ENCODE measurements around the gene CXCL1.

Gene CXCL1

GRCh38 chr4:73869130-73870055, at the start of gene CXCL1:
TSS of gene CXCL1 (plus strand) at chr4:73869393. CDS start at chr4:73869471, 78 bp downstream.
- no peak for DNase-seq (ENCODE audit: low spot score)

GRCh38 chr4:73821325-73821724, 47.9 kb upstream of the CXCL1 start:
- ATAC-seq (ENCODE audit: low read depth) (no peak), DNase-seq (ENCODE audit: low spot score) (no peak)
- Histone ChIP-seq H3K4me1 (ENCODE audit: insufficient read depth, poor library complexity, severe bottlenecking) (peaks cover 7% of the 10 kb centered on the region), H3K27ac (ENCODE audit: poor library complexity, severe bottlenecking) (no peak overlapping the region), H3K27me3 (ENCODE audit: insufficient read depth, poor library complexity, severe bottlenecking) (no peaks in the 10 kb centered on the region), H3K4me3 (ENCODE audit: severe bottlenecking) (no peak overlapping the region), H3K36me3 (ENCODE audit: low read depth) (no peaks in the 10 kb centered on the region), H3K9me3 (ENCODE audit: severe bottlenecking) (no peaks in the 10 kb centered on the region)
- no peak for TF ChIP-seq CTCF (IDR thresholded peaks at IDR 0.05; ENCODE audit: poor library complexity, severe bottlenecking)

More at GRCh38 chr4:73869130-73870055, at the start of gene CXCL1:
- peak; percentile 29 for TF ChIP-seq CTCF (IDR thresholded peaks at IDR 0.05; ENCODE audit: poor library complexity, severe bottlenecking)
- Histone ChIP-seq H3K27ac (ENCODE audit: poor library complexity, severe bottlenecking) (no peak within 1 kb of the TSS), H3K27me3 (ENCODE audit: insufficient read depth, poor library complexity, severe bottlenecking) (no peaks in the 10 kb centered on the region), H3K36me3 (ENCODE audit: low read depth) (no peaks in the 10 kb centered on the region), H3K4me1 (ENCODE audit: insufficient read depth, poor library complexity, severe bottlenecking) (peaks cover 16% of the 10 kb centered on the region), H3K4me3 (ENCODE audit: severe bottlenecking) (peak within 1 kb of the TSS; percentile 32), H3K9me3 (ENCODE audit: severe bottlenecking) (no peaks in the 10 kb centered on the region)
- peak; percentile 62 for ATAC-seq (ENCODE audit: low read depth)

GRCh38 chr4:73822389-73822788, 46.8 kb upstream of the CXCL1 start:
- Histone ChIP-seq H3K4me3 (ENCODE audit: severe bottlenecking) (no peak overlapping the region), H3K36me3 (ENCODE audit: low read depth) (no peaks in the 10 kb centered on the region), H3K27ac (ENCODE audit: poor library complexity, severe bottlenecking) (no peak overlapping the region), H3K9me3 (ENCODE audit: severe bottlenecking) (no peaks in the 10 kb centered on the region), H3K27me3 (ENCODE audit: insufficient read depth, poor library complexity, severe bottlenecking) (no peaks in the 10 kb centered on the region), H3K4me1 (ENCODE audit: insufficient read depth, poor library complexity, severe bottlenecking) (peaks cover 7% of the 10 kb centered on the region)
- ATAC-seq (ENCODE audit: low read depth) (peak; percentile 49; the same call in 1 of the 3 replicates), DNase-seq (ENCODE audit: low spot score) (no peak)
- no peak for TF ChIP-seq CTCF (IDR thresholded peaks at IDR 0.05; ENCODE audit: poor library complexity, severe bottlenecking)

- Histone ChIP-seq H3K27me3 (ENCODE audit: insufficient read depth, poor library complexity, severe bottlenecking) (no peaks in the 10 kb centered on the region), H3K4me1 (ENCODE audit: insufficient read depth, poor library complexity, severe bottlenecking) (peaks cover 7% of the 10 kb centered on the region), H3K4me3 (ENCODE audit: severe bottlenecking) (no peak overlapping the region), H3K27ac (ENCODE audit: poor library complexity, severe bottlenecking) (no peak overlapping the region), H3K9me3 (ENCODE audit: severe bottlenecking) (no peaks in the 10 kb centered on the region), H3K36me3 (ENCODE audit: low read depth) (no peaks in the 10 kb centered on the region)
- no peak for TF ChIP-seq CTCF (IDR thresholded peaks at IDR 0.05; ENCODE audit: poor library complexity, severe bottlenecking)
- no peak for ATAC-seq (ENCODE audit: low read depth)
- DNase-seq (ENCODE audit: low spot score) = no peak
These were observed 46.2 kb upstream of the CXCL1 start for GRCh38 chr4:73822812-73823504.
